Retina (tissue), 1 donor: ENCODE data around the gene GOLIM4.
"Not testable (repeated sequence)": the region's sequence is repeated elsewhere in the genome, so short reads cannot be mapped to it uniquely, and the experiment has no call there.

Source experiments
- DNase-seq: peaks from one replicate; pipeline ENCODE4 v3.0.0-alpha.2; 2016

Gene GOLIM4, protein sequence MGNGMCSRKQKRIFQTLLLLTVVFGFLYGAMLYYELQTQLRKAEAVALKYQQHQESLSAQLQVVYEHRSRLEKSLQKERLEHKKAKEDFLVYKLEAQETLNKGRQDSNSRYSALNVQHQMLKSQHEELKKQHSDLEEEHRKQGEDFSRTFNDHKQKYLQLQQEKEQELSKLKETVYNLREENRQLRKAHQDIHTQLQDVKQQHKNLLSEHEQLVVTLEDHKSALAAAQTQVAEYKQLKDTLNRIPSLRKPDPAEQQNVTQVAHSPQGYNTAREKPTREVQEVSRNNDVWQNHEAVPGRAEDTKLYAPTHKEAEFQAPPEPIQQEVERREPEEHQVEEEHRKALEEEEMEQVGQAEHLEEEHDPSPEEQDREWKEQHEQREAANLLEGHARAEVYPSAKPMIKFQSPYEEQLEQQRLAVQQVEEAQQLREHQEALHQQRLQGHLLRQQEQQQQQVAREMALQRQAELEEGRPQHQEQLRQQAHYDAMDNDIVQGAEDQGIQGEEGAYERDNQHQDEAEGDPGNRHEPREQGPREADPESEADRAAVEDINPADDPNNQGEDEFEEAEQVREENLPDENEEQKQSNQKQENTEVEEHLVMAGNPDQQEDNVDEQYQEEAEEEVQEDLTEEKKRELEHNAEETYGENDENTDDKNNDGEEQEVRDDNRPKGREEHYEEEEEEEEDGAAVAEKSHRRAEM

DNA sequence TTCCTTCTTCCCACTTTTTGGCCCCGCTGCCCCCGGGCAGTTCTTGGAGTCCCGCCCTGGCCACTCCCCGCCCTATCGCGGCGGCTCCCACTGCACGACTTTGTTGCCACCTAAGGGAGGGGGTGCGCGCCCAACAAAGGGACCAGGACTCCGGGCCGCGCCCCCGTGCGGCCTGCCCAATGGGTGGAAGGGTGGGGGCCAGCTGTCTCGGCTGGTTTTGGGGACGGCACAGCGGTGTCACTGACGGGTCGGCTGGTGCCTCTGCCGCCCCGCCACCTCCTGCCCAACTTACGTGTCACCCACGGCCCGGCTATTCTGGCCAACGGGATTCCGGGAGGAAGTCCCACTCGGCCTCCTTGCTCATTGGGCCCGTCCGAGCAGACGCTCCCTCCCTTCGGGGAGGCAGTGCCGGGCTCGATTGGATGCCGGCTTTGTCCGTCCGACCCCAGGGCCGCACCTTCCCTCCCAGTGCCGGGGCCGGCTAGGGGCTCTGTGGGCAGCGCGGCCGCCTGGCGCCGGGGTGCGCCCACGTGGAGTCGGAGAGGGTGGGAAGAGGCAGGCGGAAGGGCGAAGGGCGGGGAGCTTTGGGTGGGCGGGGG is at the start of gene GOLIM4:
GOLIM4 (minus strand) TSS at position 314 of the 599 bp plus-strand sequence. CDS start 639 bp downstream, outside the sequence.
- DNase-seq = peak; percentile 97

DNA sequence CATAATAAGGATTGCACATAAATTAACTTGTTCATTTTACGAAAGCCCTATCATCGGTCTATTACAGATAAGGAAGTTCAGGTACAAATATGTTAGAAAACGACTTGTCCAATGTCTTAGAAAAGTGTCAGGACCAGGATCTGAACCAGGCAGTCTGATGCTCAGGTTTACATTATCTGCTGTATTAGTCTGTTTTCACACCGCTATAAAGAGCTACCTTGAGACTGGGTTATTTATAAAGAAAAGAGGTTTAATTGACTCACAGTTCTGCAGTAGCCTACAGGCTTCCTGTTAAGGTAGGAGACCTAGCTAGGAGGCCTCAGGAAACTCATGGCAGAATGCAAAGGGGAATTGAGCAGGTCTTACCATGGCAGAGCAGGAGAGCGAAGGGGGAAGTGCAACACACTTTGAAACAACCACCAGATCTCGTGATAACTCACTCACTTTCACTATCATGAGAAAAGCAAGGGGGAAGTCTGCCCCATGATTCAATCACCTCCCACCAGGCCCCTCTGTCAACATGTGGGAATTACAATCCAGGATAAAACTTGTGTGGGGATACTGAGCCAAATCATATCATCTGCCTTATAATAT is 45.8 kb upstream of the GOLIM4 start:
- DNase-seq = no peak

DNA sequence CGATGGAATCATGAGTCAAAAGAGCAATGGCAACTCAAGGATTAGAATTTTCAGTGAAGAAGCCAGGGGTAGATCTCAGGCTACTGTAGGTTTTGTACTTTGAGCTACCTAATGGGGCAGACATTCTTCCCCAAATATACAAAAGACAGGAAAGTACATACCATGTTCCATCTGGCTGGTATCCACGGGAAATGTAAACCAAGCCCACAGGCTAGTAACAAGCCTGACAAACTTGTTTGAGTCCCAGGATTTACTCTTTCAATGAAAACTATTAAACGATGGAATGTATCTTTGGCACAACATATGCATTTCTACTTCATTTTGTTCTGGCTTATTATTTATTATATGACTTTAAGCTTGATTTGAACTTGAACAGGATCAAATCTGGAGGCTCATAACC is 44.2 kb upstream of the GOLIM4 start:
- DNase-seq = no peak

DNA sequence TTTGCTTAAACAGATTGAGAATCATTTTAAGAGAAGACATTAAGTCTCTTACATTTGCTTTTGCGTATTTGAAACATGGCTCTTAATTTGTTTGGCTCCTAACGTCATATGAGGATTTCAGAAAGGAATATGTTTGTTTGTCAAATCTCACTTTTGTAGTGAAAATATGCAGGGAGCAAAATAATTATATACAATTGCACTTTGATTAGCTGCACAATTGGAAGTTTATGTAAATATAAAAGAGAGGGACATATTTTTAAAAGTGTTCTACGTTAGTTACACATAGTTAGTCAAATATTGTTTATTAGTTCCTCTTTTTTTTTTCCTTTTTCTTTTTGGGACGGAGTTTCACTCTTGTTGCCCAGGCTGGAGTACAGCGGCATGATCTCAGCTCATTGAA is 42.7 kb upstream of the GOLIM4 start:
- DNase-seq = no peak

DNA sequence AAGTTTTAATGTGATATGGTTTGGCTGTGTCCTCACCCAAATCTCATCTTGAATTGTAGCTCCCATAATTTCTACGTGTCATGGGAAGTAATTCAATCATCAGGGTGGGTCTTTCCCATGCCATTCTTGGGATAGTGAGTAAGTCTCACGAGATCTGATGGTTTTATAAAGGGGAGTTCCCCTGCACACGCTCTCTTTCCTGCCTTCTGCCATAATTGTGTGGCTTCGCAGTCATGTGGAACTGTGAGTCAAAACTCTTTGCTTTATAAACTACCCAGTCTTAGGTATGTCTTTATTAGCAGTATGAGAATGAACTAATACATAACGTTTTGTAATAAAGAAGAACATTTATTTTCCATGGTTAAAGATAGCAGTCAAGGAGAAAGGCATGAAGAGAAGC is 39.2 kb upstream of the GOLIM4 start:
- DNase-seq = no peak

DNA sequence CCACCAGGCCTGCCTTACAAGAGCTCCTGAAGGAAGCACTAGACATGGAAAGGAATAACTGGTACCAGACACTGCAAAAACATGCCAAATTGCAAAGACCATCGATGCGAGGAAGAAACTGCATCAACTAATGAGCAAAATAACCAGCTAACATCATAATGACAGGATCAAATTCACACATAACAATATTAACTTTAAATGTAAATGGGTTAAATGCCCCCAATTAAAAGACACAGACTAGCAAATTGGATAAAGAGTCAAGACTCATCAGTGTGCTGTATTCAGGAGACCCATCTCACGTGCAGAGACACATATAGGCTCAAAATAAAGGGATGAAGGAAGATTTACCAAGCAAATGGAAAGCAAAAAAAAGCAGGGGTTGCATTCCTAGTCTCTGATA is 34.5 kb upstream of the GOLIM4 start:
- DNase-seq = not testable (repeated sequence)

DNA sequence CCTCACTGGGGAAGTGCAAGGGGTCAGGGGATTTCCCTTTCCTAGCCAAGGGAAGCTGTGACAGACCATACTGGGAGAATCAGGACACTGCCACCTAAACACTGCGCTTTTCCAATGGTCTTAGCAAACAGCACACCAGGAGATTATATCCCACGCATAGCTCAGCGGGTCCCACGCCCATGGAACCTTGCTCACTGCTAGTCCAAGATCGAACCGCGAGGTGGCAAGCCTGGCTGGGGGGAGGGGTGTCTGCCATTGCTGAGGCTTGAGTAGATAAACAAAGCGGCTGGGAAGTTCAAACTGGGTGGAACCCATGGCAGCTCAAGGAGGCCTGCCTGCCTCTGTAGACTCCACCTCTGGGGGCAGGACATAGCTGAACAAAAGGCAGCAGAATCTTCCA is 32.7 kb upstream of the GOLIM4 start:
- DNase-seq = not testable (repeated sequence)

DNA sequence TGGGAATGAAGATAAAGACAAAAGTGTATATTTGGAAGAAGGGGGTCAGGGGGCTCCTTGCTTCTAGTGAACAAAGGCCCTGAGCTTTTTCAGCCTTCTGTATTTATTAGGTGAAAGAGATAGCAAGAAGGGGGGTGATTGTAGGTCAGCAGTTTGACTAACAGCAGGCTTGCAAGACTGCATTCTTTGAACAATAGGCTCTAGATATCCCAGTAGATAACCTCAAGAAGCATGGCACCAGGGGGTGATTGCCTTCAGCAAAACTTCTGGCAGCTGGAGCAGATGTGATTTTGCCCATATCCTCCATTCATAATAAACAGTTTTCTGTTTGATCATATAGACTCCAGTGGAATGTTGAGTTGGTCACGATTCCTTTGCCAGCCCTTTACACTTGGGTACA is 31.7 kb upstream of the GOLIM4 start:
- no peak for DNase-seq

DNA sequence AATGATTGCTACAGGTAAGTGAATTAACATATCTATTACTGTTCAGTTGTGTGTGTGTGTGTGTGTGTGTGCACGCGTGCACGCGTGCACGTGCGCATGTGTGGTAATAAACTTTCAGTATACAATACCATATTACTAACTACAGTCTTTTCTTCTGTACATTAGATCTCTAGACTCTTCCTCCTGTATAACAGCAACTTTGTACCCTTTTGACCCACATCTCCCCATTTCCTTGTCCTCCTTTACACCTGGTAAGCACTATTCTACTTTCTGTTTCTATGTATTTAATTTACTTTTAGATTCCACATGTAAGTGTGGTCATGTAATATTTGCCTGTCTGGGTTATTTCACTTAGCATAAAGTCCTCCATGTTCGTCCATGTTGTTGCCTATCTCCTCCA is 29.1 kb upstream of the GOLIM4 start:
- no peak for DNase-seq

DNA sequence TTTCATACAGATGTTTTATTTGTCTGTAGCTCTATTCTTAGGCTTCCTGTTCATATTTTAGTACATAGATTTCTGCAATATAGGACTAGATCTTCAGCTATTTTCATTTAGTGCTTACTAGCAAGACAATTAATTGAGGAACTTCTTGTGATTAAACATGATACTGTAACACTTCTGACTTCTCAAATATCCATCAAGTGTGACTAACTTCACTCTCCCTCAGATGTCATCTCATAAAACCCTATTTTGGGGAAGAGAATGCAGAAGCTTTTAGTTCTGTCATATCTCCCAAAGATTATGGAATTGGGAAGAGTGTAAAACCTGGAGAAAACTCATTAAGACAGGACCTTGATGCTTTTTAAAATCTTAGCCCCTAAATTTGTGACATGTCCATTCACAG is 28.6 kb upstream of the GOLIM4 start:
- DNase-seq = no peak

DNA sequence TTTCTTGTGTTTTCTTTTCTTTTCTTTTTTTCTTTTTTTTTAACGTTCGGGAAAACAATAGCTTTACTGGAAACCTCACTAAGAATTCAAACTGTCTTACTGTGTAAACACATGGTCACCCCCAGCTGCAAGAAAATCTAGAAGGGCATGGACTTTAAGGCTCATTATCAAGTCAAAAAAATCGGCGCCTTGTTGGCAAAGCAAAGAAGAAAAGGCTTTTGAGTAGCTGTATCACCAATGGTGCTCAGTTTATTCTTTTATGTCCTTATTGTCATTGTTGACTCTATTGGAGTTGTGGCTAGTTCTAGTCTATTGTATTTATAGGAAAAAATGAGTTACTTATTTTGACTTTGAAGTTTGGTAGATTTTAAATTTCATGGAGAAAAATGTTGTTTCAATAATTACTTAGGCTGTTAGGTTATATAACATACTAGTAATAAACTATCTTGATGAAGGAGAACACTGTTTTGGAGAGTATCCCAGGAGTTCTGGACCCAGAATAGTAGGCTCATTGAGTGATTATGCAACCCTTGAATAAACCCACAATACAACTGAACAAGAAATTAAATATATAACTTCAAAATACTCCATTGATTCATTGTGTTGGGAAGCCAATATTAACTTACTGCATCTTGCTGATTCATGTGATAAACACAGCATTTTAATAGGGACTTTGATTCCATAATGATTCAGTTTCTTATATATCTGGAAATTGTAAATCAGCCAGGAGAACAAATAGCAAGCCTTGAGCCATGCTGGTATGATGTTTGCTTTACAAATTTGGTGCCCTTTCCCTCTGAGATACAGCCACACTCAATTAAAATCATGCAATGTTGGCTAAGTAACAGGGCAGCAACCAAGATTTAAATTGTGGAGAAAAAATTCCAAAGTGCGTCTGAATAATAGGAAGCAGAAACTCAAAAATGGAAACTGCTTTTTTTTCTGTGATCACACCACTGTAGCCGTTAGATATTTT is 27.8 kb upstream of the GOLIM4 start:
- no peak for DNase-seq

DNA sequence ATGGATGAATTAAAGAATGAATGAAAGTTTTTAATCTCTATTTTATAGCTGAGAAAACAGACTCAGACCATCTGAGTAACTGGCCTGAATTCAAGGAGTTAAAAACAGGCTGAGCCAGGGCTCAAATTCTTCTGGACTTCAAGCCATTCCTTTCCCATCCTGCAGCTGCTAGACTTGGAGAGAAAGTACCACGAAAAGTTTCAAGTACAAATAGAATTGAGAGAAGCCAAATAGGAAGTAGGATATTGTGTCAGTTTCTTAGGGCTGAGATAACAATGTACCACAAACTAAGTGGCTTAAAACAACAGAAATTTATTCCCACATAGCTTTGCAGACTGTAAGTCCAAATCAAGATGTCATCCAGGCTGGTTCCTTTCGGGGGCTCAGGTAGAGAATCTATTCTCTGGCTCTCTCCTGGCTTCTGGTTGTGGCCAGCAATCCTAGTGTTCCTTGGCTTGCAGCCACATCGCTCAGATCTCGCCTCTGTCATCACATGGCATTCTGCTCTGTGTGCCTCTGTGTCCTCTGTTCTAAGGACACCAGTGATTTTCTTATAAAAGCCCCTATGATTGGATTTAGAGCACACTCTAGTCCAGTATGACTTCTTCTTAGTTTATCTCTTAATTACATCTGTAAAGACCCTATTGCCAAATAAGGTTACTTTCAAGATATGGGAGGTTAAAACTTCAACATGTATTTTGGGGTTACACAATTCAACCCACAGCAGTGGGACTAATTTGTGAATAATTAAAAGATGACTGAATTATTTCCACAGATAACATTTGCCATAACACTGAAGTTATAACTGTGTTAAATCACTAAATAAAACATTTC is 25.7 kb upstream of the GOLIM4 start:
- no peak for DNase-seq

DNA sequence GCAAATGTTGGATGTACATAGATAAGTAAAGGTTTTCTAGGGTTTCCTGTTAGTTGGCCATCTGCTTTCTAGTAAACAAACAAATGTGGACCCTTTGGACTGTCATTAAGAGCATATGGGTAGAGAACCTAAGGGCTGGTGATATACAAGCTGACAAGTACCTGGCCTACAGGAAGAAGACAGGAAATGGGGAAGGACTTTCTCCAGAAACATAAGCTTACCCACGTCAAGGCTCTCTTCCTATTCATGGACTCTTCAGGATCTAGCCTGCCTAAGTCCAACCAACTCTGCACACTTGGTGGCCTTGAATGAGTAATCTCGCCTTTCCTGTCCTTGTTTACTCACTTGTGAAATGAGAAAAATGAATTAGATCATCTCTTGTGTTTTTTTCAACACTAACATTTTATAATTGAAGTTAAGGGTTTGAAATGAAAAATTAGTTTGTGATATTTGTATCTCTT is 22.2 kb upstream of the GOLIM4 start:
- DNase-seq = no peak

DNA sequence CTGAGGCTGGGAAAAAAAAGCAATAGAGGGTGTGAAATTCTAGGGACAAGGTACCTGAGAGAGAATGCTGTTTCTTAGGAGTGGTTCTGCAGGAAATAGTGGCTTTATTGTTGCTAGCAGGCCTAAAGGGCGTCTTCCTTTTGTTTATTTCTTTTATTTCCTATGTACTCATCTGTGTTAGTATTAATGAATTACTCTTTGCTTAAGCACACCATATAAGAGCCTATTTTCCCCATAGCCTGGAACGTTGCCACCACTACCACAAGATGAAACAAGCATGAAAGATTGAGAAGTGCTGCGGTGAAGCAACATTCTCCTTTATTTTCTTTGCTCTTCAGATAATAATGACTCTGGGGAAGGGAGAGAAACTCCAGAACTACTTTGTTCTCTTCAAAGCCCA is 21.3 kb upstream of the GOLIM4 start:
- no peak for DNase-seq

DNA sequence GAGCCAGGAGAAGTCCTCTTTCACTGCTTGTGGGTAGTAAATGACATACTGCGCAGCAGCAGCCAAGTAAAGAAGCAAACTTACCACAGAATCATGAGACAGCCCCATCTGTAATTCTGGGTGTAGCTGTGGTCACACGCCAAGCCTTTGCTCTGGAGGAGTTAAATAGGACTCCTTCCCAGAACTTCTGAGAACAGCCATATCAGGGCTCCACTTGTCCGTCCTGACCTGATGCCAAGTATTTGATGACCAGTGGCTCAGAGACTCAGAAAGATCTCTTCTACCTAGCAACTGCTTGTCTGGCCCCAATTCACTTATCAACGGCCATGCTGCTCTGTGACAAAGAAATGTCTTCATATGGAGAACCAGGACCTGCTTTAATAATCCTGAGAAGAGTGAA is 20.6 kb upstream of the GOLIM4 start:
- no peak for DNase-seq

DNA sequence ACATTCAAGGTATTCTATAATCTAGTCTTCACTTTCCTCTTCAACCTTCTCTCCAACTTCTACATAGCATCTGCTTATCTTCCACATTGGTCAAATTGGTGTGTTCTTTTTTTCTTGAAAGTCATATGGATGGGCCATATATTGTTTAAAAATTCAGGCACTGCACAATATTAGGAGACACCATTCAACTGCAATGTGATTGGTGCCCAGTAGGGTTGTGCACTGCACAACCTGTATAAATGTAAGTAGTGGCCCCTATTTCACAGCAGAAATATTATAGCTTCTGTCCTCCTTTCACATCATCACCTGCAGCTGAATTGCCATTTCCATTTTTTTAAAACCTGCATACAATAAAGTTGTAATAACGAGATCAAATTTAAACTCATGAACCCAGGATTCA is 18.1 kb upstream of the GOLIM4 start:
- DNase-seq = no peak

DNA sequence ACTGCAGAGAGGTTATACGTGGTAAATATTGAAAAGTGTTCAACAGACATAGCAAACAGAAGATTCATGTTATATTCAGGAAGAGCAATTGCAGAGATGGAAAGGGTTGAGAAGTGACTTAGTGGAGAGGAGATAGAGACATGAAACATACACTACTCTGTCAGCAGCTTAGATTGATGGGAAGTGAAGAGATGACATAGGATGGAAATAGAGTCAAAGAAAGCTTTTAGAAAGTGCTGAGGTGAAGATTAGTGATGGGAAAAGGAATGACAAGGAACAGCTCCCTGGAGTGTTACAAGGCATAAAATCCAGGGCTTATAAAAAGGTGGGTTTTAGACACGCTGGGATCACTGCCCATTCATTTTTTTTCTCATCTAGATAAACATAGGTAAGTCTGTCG is 17.2 kb upstream of the GOLIM4 start:
- no peak for DNase-seq

DNA sequence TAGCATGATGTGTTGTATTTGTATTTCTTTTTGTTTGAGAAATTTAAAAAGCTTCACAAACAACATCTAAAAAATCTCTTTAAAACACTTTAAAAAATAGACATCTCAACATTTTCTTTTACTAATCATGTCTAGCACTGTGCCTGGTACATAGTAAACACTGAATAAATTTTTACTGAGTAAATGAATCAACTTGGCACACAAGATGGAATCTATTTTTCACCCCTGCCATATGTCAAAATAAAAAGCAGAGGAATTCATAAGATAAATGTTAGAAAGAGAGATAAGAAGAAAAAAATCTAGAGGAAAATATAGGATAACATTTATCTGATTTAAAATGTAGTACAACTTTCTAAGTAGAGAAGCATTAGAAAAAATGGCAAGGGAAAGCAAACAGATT is 8.6 kb upstream of the GOLIM4 start:
- DNase-seq = no peak

DNA sequence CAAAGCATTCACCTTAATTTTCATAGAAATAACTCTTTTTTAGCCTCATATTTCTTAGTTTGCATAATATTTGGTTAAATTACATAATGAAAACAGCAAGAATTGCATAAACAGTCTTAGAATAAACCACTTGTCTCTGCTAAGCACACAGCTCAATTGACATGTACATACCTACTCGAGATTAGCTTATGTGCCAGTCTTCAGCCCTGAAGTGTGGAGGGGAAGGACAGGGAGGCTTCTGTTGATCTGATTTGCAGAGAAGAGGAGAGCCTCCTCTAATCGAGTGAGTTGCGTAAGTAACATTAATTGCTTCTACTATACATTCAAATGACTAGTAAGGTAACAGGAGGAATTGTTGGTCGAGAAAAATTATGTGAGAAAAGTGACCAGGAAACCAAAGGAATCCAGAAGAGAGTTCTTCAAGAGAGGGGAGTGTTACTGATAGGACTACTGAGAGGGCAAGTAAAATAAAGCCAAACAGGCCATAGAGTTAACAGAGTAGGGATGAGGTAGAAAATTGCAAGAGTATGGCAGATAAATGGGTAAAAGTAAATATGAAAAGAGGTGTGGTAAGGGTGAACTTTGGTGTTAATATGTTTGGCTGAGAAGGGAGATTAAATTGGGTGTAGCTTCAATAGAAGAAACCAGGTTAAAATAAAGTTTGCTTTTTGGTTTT is 7.1 kb upstream of the GOLIM4 start:
- DNase-seq = no peak

DNA sequence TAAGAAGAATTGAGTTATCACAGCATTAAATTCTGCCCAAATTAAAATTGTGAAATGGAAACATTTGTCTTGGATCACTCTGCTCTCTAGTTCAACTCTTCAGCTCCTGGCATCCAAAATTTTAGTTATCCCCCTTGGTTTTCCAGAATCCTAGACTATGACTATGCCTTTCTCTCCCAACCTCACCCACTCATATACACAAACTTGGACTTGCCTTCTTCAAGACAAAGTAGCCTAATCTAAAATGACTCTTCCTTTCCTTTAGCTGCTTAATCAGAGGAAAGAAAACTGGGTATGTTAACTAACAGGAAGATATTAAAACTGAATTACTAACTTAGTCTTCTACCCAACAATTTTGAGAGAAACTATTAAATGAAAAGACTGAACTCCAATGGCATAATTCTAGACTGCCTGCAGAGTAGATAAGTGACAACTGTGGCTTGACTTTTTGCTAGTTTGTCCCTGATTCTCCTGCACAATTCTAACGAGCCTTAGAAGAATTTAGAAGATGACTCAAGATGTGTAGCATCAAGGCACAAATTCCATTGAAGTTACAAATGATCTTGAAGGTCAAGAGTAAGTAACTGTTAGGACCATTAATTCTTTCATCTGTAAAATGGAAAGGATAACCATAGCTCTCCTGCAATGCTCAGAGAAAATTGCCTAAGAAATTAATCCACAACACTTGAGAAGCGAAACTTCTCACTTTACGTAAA is 5.2 kb upstream of the GOLIM4 start:
- DNase-seq = no peak
